Spleen (tissue), 7 donors: ENCODE data around the gene AQP5.

Experiments used
- POLR2A ChIP-seq, 3 donors: fragments of 450-650 bp; IDR thresholded peaks; one replicate each; pipeline ENCODE4 v1.5.1; 2017; ENCODE audit warnings: antibody characterized with exemption in 3 of 3, mild to moderate bottlenecking in 1 of 3
- POLR2AphosphoS5 ChIP-seq, 3 donors: sonication (generic); formaldehyde crosslinking; IDR thresholded peaks; one replicate each; pipeline ENCODE4 v1.5.1; 2017; ENCODE audit warnings: antibody characterized with exemption in 3 of 3
- TF ChIP-seq, protein P1 (sequence below), 11 experiments: fragments of 200-600 bp in 7 of 11; fragments of 450-650 bp in 4 of 11; sonication (generic) in 4 of 11; IDR thresholded peaks in 8 of 11; conservative IDR thresholded peaks in 3 of 11; 1 replicate in 7 of 11; 2 replicates in 4 of 11; pipeline versions ENCODE4 v1.4.0 to v1.8.0; 2016 to 2021; ENCODE audit warnings: antibody characterized with exemption in 11 of 11, inconsistent platforms in 4 of 11, mild to moderate bottlenecking in 1 of 11
- donor health status: DM: no; HTN: no; CAD: no; lungs with moderate emphysema.
- donor health status: DM: no; HTN: no; CAD: no.
- donor health status: DM: no; HTN: no; CAD: no.

DNA sequence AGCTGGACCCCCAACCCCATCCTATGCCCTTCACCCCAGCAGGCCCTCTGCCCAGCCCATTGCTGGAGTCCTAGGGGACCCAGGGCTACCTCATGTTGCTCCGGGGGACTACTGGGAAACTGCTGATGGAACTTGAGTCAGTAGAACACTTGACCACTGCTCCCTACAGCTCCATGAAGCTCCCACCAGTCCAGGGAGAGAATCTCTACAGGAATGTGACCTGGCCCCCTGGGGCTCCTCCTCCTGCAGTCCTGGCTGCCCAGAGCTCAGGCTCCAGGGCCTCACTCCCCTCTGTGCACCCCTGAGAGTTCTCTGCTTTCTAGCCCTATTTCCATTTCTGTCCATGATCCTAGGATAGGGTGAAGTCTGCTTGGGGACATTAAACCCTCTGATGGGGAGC is 22.0 kb upstream of the AQP5 start:
- TF ChIP-seq, protein P1, sequence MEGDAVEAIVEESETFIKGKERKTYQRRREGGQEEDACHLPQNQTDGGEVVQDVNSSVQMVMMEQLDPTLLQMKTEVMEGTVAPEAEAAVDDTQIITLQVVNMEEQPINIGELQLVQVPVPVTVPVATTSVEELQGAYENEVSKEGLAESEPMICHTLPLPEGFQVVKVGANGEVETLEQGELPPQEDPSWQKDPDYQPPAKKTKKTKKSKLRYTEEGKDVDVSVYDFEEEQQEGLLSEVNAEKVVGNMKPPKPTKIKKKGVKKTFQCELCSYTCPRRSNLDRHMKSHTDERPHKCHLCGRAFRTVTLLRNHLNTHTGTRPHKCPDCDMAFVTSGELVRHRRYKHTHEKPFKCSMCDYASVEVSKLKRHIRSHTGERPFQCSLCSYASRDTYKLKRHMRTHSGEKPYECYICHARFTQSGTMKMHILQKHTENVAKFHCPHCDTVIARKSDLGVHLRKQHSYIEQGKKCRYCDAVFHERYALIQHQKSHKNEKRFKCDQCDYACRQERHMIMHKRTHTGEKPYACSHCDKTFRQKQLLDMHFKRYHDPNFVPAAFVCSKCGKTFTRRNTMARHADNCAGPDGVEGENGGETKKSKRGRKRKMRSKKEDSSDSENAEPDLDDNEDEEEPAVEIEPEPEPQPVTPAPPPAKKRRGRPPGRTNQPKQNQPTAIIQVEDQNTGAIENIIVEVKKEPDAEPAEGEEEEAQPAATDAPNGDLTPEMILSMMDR (IDR thresholded peaks at IDR 0.05 in 8 of 11, conservative IDR thresholded peaks at IDR 0.05 in 3 of 11) = no peak
- TF ChIP-seq POLR2A (IDR thresholded peaks at IDR 0.05) = no peak
- no peak for TF ChIP-seq POLR2AphosphoS5 (IDR thresholded peaks at IDR 0.05)
